HepG2 (cell line): Measurements from ENCODE around the gene WDR54. TPM values are rescaled to one million over a fixed set of nuclear protein-coding genes. Genes with fewer than 3 reads are reported as not detected.

Source experiments
- ATAD3A ChIP-seq: sonication (generic); formaldehyde crosslinking; IDR thresholded peaks from 2 replicates; pipeline ENCODE4 v1.4.0; 2020; ENCODE audit warnings: missing genetic modification reagents
- CHD2 ChIP-seq: IDR thresholded peaks from 2 replicates; pipeline ENCODE4 v1.6.1; 2011; ENCODE audit warnings: low read depth, low read length, improper control_type of control experiment
- HNF4A ChIP-seq: sonication (generic); formaldehyde crosslinking; IDR thresholded peaks from 2 replicates; pipeline ENCODE4 v1.4.0; 2020; ENCODE audit warnings: missing genetic modification reagents
- KMT2B ChIP-seq: IDR thresholded peaks from 2 replicates; pipeline ENCODE4 v1.6.1; 2016; ENCODE audit warnings: missing genetic modification reagents, missing compliant biosample characterization
- NAIF1 ChIP-seq: sonication (generic); formaldehyde crosslinking; IDR thresholded peaks from 2 replicates; pipeline ENCODE4 v1.5.0; 2020; ENCODE audit warnings: mild to moderate bottlenecking, missing genetic modification reagents, borderline replicate concordance
- NFRKB ChIP-seq: fragments of 450-650 bp; IDR thresholded peaks from 2 replicates; pipeline ENCODE4 v1.6.1; 2017
- NR2C2 ChIP-seq: sonication (generic); formaldehyde crosslinking; IDR thresholded peaks from 2 replicates; pipeline ENCODE4 v1.4.0; 2020; ENCODE audit warnings: missing genetic modification reagents, mild to moderate bottlenecking, moderate library complexity, borderline replicate concordance
- STAT5B ChIP-seq: sonication (generic); formaldehyde crosslinking; IDR thresholded peaks from 2 replicates; pipeline ENCODE4 v1.4.0; 2020; ENCODE audit warnings: missing genetic modification reagents
- ZBTB38 ChIP-seq: sonication (generic); formaldehyde crosslinking; IDR thresholded peaks from 2 replicates; pipeline ENCODE4 v1.5.1; 2020; ENCODE audit warnings: mild to moderate bottlenecking, missing genetic modification reagents
- ZNF101 ChIP-seq: sonication (generic); formaldehyde crosslinking; IDR thresholded peaks from 2 replicates; pipeline ENCODE4 v1.4.0; 2020; ENCODE audit warnings: mild to moderate bottlenecking, low read depth, missing genetic modification reagents, borderline replicate concordance
- ZNF549 ChIP-seq: sonication (generic); formaldehyde crosslinking; IDR thresholded peaks from 2 replicates; pipeline ENCODE4 v1.5.0; 2020; ENCODE audit warnings: missing genetic modification reagents
- ZNF550 ChIP-seq: sonication (generic); formaldehyde crosslinking; IDR thresholded peaks from 2 replicates; pipeline ENCODE4 v1.4.0; 2020; ENCODE audit warnings: mild to moderate bottlenecking, missing genetic modification reagents, borderline replicate concordance
- ZSCAN25 ChIP-seq: sonication (generic); formaldehyde crosslinking; IDR thresholded peaks from 2 replicates; pipeline ENCODE4 v1.8.0; 2022; ENCODE audit warnings: mild to moderate bottlenecking, missing genetic modification reagents
- polyA plus RNA-seq, 8 experiments: library from polyadenylated mRNA; depleted of rRNA in 3 of 8; stranded (reverse) in 7 of 8; unstranded in 1 of 8; fragments of >200 nt; fragmentation: Illumina TruSeq in 4 of 8; extraction: Trizol in 4 of 8; gene quantifications; 2 replicates each; pipeline versions ENCODE4 v1.2.1 to v1.2.3, GENCODE V29; 2011 to 2016; ENCODE audit warnings: low read depth in 4 of 8, missing spikeins in 1 of 8, mixed read lengths in 1 of 8; ENCODE audit not compliant: insufficient read depth in 1 of 8
- total RNA-seq, 5 experiments: library from RNA; depleted of rRNA; stranded (reverse); fragments of >200 nt; fragmentation: Illumina TruSeq; extraction: Trizol; gene quantifications; 2 replicates each; pipeline ENCODE4 v1.2.3, GENCODE V29; 2016; ENCODE audit warnings: low read depth in 1 of 5
- TF ChIP-seq, protein P1 (sequence below): IDR thresholded peaks from 2 replicates; pipeline ENCODE4 v1.4.0; 2020; ENCODE audit warnings: mild to moderate bottlenecking, missing genetic modification reagents
- TF ChIP-seq, protein P2 (sequence below): IDR thresholded peaks from 2 replicates; pipeline ENCODE4 v1.6.1; 2012; ENCODE audit warnings: low read length, improper control_type of control experiment
- TF ChIP-seq, protein P3 (sequence below): sonication (generic); formaldehyde crosslinking; IDR thresholded peaks from 2 replicates; pipeline ENCODE4 v1.4.0; 2020; ENCODE audit warnings: missing genetic modification reagents, mild to moderate bottlenecking, borderline replicate concordance

WDR54 gene
- total and polyA plus RNA-seq, 2 of the 13 experiments (the other 11 are each of a cell fraction or from before 2014, with no cell fraction given), result 2.0 to 17.3 TPM

DNA sequence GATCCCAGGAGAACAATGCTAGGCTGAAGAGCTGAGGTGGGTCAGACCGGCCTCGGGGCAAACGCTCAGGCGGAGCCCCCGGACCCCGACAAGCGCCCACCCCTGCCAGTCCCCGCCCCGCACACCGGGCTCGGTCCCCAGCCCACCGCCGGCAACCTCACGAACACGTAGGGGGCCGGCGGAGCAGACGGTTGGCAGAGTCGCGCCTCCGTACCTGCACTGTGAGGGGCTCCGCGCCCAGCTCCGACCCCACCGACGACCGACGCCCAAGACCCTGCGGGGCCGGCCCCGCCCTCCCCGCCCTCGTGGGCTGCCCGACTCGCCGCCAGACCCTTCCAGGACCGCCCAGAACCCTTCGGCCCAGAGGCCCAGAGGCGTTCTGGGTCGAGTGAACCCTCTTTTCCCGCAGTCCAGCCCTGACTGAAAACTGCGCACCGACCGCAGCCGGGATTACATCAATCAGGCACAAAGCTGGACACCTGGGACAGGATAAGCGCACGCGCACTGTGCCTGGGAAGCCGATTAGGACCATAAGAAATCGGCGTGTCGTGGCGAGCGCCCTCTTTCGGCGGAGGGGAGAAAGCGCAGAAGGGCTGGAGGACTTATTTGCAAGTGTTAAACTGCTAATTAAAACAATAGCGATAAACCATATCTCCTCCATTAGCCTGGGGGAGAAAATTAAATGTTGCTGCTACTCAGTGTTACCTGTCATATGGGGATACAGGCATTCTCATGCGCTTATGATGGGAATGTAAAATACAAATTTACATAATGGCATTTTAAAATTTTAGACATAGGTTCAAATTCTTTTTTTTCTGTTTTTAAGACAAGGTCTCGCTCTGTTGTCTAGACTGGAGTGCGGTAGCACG, 29.7 kb upstream of the WDR54 start (continued):
- TF ChIP-seq ZNF101 (CRISPR knock-in tag), result no peak
- TF ChIP-seq ZBTB38 (CRISPR knock-in tag), result peak; percentile 32
- TF ChIP-seq ZNF550 (CRISPR knock-in tag), result 0 out of 2 replicates have a peak, but pooled peaks have one; percentile 34
- TF ChIP-seq, protein P1, sequence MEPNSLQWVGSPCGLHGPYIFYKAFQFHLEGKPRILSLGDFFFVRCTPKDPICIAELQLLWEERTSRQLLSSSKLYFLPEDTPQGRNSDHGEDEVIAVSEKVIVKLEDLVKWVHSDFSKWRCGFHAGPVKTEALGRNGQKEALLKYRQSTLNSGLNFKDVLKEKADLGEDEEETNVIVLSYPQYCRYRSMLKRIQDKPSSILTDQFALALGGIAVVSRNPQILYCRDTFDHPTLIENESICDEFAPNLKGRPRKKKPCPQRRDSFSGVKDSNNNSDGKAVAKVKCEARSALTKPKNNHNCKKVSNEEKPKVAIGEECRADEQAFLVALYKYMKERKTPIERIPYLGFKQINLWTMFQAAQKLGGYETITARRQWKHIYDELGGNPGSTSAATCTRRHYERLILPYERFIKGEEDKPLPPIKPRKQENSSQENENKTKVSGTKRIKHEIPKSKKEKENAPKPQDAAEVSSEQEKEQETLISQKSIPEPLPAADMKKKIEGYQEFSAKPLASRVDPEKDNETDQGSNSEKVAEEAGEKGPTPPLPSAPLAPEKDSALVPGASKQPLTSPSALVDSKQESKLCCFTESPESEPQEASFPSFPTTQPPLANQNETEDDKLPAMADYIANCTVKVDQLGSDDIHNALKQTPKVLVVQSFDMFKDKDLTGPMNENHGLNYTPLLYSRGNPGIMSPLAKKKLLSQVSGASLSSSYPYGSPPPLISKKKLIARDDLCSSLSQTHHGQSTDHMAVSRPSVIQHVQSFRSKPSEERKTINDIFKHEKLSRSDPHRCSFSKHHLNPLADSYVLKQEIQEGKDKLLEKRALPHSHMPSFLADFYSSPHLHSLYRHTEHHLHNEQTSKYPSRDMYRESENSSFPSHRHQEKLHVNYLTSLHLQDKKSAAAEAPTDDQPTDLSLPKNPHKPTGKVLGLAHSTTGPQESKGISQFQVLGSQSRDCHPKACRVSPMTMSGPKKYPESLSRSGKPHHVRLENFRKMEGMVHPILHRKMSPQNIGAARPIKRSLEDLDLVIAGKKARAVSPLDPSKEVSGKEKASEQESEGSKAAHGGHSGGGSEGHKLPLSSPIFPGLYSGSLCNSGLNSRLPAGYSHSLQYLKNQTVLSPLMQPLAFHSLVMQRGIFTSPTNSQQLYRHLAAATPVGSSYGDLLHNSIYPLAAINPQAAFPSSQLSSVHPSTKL, result no peak
- no peak for TF ChIP-seq CHD2
- TF ChIP-seq HNF4A (CRISPR knock-in tag), result no peak; the same call in 1 of the 2 replicates
- TF ChIP-seq ATAD3A (CRISPR knock-in tag), result no peak
- 0 out of 2 replicates have a peak, but pooled peaks have one; percentile 72 for TF ChIP-seq ZNF549 (CRISPR knock-in tag)
- TF ChIP-seq KMT2B (CRISPR knock-in tag), result peak; percentile 91
- TF ChIP-seq, protein P2, sequence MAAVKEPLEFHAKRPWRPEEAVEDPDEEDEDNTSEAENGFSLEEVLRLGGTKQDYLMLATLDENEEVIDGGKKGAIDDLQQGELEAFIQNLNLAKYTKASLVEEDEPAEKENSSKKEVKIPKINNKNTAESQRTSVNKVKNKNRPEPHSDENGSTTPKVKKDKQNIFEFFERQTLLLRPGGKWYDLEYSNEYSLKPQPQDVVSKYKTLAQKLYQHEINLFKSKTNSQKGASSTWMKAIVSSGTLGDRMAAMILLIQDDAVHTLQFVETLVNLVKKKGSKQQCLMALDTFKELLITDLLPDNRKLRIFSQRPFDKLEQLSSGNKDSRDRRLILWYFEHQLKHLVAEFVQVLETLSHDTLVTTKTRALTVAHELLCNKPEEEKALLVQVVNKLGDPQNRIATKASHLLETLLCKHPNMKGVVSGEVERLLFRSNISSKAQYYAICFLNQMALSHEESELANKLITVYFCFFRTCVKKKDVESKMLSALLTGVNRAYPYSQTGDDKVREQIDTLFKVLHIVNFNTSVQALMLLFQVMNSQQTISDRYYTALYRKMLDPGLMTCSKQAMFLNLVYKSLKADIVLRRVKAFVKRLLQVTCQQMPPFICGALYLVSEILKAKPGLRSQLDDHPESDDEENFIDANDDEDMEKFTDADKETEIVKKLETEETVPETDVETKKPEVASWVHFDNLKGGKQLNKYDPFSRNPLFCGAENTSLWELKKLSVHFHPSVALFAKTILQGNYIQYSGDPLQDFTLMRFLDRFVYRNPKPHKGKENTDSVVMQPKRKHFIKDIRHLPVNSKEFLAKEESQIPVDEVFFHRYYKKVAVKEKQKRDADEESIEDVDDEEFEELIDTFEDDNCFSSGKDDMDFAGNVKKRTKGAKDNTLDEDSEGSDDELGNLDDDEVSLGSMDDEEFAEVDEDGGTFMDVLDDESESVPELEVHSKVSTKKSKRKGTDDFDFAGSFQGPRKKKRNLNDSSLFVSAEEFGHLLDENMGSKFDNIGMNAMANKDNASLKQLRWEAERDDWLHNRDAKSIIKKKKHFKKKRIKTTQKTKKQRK, result no peak
- TF ChIP-seq STAT5B (CRISPR knock-in tag), result no peak
- TF ChIP-seq NFRKB, result no peak
- TF ChIP-seq, protein P3, sequence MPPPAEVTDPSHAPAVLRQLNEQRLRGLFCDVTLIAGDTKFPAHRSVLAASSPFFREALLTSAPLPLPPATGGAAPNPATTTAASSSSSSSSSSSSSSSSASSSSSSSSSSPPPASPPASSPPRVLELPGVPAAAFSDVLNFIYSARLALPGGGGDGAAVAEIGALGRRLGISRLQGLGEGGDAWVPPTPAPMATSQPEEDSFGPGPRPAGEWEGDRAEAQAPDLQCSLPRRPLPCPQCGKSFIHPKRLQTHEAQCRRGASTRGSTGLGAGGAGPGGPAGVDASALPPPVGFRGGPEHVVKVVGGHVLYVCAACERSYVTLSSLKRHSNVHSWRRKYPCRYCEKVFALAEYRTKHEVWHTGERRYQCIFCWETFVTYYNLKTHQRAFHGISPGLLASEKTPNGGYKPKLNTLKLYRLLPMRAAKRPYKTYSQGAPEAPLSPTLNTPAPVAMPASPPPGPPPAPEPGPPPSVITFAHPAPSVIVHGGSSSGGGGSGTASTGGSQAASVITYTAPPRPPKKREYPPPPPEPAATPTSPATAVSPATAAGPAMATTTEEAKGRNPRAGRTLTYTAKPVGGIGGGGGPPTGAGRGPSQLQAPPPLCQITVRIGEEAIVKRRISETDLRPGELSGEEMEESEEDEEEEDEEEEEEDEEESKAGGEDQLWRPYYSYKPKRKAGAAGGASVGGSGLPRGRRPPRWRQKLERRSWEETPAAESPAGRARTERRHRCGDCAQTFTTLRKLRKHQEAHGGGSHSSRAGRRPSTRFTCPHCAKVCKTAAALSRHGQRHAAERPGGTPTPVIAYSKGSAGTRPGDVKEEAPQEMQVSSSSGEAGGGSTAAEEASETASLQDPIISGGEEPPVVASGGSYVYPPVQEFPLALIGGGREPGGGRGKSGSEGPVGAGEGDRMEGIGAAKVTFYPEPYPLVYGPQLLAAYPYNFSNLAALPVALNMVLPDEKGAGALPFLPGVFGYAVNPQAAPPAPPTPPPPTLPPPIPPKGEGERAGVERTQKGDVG (CRISPR knock-in tag), result no peak
- TF ChIP-seq NR2C2, result peak; percentile 48; the same call in 1 of the 2 replicates
- TF ChIP-seq ZSCAN25 (CRISPR knock-in tag), result peak; percentile 68; the same call in 1 of the 2 replicates
- no peak for TF ChIP-seq NAIF1 (CRISPR knock-in tag)
